ENCODE results near the gene UHMK1.

Gene UHMK1

GRCh38 chr1:162551969-162552683 lies 54.5 kb downstream of the UHMK1 start:
- TF ChIP-seq CTCF (IDR thresholded peaks at IDR 0.05), result no peak

- TF ChIP-seq CTCF (IDR thresholded peaks at IDR 0.05), result no peak
Measured at GRCh38 chr1:162552684-162553252, 55.1 kb downstream of the UHMK1 start.

- no peak for TF ChIP-seq CTCF (IDR thresholded peaks at IDR 0.05)
Measured at GRCh38 chr1:162554258-162554657, 56.6 kb downstream of the UHMK1 start.

GRCh38 chr1:162557536-162557935 lies 59.9 kb downstream of the UHMK1 start:
- TF ChIP-seq CTCF (IDR thresholded peaks at IDR 0.05), result no peak

- TF ChIP-seq CTCF (IDR thresholded peaks at IDR 0.05), result no peak
Measured at GRCh38 chr1:162560303-162561036, 62.9 kb downstream of the UHMK1 start.

- no peak for TF ChIP-seq CTCF (IDR thresholded peaks at IDR 0.05)
Measured at GRCh38 chr1:162561037-162561615, 63.5 kb downstream of the UHMK1 start.

- TF ChIP-seq CTCF (IDR thresholded peaks at IDR 0.05), result no peak
Measured at GRCh38 chr1:162561616-162562469, 64.2 kb downstream of the UHMK1 start, which contains the start of gene UAP1. Gene UAP1, plus strand, starts transcription at chr1:162561722. Its CDS starts 4,347 bp downstream, at chr1:162566069.

All from LNCAP (cell line).